Occipital lobe (tissue), 2 donors: ENCODE measurements around the gene UGT3A1. TPM values are rescaled to one million over a fixed set of nuclear protein-coding genes. Genes with fewer than 3 reads are reported as not detected.
"Not testable (repeated sequence)": the region's sequence is repeated elsewhere in the genome, so short reads cannot be mapped to it uniquely, and the experiment has no call there.

Source experiments
- DNase-seq: peaks from one replicate; lab custom pipeline; 2025; lab: John Stamatoyannopoulos, UW
- total RNA-seq: library from RNA; depleted of rRNA; stranded (reverse); fragments of >200 nt; gene quantifications from one replicate; pipeline ENCODE4 v1.2.3, GENCODE V29; 2014

UGT3A1 gene
- total RNA-seq, 1 donor from 2014 or later = not detected

GRCh38 chr5:35988529-35988928 is 2.7 kb downstream of the UGT3A1 start:
- no peak for DNase-seq

GRCh38 chr5:35987776-35988175 is 3.4 kb downstream of the UGT3A1 start:
- no peak for DNase-seq

- DNase-seq = no peak
Observed at GRCh38 chr5:35979715-35980114, 11.5 kb downstream of the UGT3A1 start.

DNA sequence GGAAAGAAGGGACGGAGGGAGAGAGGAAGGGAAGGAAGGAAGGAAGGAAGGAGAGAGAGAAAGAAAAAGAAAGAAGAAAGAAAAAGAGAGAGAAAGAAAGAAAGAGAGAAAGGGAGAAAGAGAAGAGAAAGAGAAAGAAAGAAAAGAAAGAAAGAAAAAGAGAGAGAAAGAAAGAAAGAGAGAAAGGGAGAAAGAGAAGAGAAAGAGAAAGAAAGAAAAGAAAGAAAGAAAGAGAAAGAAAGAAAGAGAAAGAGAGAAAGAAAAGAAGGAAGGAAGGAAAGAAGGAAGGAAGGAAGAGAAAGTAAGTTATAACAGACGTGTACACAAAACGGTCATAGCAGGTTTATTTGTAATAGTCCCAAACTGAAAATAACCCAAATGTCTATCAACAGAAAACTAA is 14.3 kb downstream of the UGT3A1 start:
- DNase-seq = not testable (repeated sequence)

GRCh38 chr5:35974570-35974969 is 16.6 kb downstream of the UGT3A1 start:
- no peak for DNase-seq

DNA sequence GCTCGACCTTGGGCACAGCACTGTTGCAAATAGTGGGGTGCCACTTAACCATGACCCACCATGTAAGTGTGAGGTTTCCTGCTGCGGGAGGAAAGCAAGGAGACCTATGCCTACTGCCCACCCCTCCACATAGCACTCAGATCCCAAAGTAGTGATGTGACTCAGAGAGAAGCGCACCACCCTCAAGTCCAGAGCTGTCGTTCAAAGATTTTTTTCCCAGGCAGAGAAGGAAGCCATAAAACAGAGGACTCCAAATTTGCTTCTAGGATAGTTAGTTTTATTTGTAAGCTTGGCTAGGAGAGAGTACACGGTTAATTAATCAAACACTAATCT is 19.3 kb downstream of the UGT3A1 start:
- no peak for DNase-seq

- no peak for DNase-seq
Observed at GRCh38 chr5:35971186-35971877, 19.9 kb downstream of the UGT3A1 start.

DNA sequence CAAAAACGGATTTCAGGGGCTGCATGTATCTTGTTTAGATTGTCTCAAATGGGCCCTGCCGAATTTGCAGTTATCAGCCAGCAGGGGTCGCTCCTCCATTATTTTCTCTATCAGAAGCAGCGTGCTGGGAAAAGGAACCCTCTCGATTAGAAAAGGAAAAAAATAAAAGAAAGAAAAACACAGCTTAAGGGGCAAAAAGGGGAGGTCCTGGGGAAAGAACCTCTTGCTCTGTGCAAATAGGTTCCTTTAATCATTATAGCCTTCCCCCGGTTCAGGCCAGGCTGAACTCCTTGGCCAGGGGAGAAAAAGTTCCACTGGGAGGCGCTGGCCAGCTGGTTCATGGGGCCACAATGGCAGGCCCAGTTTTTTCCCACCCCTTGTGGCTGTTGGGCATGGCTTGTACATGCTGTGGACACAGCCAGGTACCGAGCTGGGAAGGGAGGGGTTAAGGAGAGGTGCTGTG is 27.8 kb downstream of the UGT3A1 start:
- no peak for DNase-seq

- no peak for DNase-seq
Observed at GRCh38 chr5:35960328-35960727, 30.9 kb downstream of the UGT3A1 start.

DNA sequence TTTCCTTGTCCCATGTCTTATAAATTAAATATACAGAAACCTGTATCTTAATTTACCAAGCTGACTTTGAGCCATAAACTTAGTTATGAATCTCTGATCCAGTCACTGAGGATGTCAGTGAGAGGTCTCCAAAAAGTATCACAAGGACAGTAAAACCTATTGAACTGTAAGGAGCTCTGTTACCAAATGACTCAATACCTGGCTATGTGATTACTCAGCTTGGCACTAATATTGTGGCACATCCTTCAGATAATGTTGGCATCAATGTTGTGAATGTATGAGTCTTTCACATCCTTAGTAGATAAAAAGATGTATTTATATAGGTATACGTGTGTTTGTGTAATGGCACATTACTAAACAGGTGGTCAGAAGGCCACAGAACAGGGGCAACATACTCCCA is 34.8 kb downstream of the UGT3A1 start:
- DNase-seq = no peak

DNA sequence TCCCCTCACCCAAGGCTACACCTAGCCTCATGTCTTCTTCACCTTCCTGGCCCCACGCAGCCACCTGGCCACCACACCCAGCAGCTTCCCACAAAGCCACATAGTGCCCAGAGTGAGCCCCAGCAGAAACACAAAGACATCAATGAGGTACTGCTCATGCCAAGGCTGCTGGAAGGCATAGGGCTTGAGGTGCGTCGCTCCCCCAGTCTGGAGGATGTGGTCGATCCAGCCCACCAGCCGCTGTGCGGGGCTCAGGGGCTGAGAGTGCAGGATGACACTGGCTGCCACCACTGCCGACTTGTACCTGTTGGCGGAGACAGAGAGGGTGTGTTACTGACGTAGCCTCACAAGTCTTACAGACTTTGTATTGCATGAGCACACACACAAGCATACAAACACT is 37.0 kb downstream of the UGT3A1 start:
- no peak for DNase-seq

GRCh38 chr5:35947085-35947484 is 44.1 kb downstream of the UGT3A1 start:
- no peak for DNase-seq

- no peak for DNase-seq
Observed at GRCh38 chr5:35939639-35940038, 51.6 kb downstream of the UGT3A1 start.

- DNase-seq = peak; percentile 10
Observed at GRCh38 chr5:35938568-35939227, 52.5 kb downstream of the UGT3A1 start, which contains the start of gene CAPSL. Gene CAPSL, minus strand, starts transcription at chr5:35938622. Its CDS starts 17,502 bp downstream, at chr5:35921120.

DNA sequence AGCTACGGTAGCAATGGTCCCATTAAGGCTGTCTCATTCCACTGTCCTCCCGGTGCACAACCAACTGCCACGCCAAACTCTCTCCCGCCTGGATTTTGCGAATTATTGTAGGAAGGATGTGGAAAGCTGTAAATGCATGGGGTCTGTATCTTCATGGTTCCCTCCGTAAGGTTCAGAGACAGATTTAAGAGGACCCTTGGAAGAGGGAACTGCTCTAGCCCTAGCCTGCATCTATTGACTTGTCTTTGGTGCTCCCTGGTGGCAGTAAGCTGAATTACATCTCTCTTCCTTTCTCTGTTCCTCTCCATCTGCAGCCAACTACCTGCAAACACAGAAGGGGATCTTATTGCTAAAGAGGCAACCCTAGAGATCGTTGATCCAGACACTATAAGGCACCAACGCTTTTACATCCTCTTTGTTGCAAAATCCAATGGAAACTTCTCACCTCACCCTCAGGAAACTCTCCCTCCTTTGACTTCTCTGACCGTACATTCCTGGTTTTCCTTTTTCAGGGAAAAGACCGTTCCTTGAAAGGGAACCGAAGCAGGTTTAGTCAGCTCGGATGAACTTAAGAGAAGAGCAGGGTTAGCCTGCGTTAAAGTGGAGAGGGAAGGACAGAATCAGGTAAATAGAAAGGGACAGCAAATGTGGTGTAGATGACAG is 64.7 kb downstream of the UGT3A1 start:
- DNase-seq = peak; percentile 22

DNA sequence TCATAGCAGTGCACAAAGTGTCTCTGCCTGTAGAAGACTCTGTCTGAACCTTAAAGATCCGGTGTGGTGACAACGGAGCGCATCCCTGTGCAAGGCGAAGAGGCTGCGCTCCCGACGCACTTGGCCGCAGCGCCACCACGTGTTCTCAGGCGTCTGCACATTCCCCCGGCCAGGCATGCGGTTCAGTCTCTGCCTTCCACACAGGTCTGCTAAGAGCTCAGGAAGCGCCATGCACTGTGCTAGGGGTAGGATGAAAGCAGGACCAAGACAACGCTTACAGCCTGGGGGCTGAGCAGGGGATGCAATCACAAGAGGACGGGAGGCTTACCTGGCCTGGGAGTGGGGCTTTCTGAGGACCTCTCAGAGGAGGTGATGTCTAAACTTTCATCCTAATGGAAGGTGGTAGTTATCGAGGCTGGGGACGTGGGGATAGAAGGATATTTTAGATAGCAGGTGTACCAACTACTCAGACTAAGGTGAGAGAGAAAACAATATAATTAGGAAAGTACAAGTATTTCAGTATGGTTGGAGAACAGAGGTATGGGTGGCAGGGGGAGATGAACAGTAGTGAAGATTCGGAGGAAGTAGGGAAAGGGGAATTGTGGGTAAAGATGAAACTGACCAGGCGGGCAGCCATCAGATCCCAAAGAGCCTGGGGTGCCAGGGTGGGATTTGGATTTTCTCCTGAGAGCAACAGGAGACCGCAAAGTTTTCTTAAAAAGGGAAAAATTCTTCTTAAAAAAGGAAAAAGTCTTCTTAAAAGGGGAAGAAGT is 66.1 kb downstream of the UGT3A1 start:
- peak; percentile 46 for DNase-seq

GRCh38 chr5:35924122-35924949 is 66.9 kb downstream of the UGT3A1 start:
- no peak for DNase-seq

DNA sequence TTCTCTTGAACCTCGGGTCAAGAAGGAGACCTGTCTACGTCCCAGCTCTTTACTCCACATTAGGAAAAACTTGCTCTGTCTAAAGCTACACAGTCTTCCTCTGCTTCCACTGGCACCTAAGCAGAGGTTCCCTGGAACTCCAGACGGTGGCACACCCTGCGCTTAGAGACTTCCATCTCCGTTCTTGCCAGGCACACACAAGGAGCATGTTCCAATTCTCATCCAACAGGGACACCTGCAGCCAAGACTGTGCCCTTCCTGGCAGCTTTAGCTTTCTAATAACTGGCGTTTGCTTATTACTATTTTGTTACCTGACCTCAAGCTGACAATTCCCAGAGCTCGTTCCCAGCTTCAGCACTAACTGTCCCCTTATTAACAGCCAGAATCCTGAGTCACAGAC is 68.7 kb downstream of the UGT3A1 start:
- DNase-seq = no peak

DNA sequence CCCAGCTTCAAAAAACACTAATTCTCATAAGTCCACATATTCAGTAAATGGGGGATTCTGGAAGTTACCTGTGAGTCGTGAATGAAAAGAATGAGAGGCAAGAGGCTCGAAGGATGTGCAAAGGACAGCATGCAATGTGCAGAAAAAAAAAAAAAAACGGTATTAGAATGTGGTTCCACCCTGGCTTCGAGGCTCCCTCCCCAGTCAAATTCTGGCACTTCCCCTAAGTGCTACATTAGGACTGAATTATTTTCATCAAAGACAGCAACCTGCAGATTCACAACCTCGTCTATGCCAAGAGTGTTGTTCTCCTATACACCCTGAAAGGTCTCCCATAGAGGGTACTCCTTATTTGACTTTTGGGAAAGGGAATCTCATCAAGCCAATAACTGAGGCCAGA is 69.3 kb downstream of the UGT3A1 start:
- no peak for DNase-seq

GRCh38 chr5:35920890-35921289 is 70.3 kb downstream of the UGT3A1 start:
- DNase-seq = no peak

DNA sequence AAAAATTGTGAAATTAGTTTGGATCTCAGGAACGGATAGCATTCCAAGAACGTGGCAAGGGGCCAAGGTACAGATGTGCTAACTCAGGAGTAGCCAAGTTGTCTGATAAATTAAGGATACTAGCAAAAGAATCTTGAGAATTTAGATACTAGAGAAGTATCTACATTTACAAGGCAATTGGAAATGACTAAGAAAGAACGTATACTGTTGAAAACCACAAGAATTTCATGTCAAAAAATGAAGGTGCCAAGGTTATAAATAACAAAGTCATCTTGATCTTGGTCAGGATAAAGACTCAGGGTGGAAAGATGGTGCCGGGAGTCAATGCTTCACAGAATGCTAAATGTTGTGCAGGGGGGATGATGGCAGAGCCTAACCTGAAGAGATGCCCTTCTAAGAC is 72.0 kb downstream of the UGT3A1 start:
- no peak for DNase-seq
